ENCODE measurements around the gene TOR2A. TPM values are rescaled to one million over a fixed set of nuclear protein-coding genes. Genes with fewer than 3 reads are reported as not detected.

TOR2A gene
- total and polyA plus RNA-seq, 5 donors from 2014 or later, result 11.9 to 30.2 (median 23.2) TPM

- DNase-seq, result no peak
- peak overlapping the region; percentile 87 to 95 (median 93) for H3K4me3 Mint-ChIP-seq
- H3K27ac Mint-ChIP-seq, result peak overlapping the region; percentile 95 to 97 (median 95)
- H3K9me3 Mint-ChIP-seq, result no peaks in the 10 kb centered on the region
- Histone ChIP-seq H3K27ac (ENCODE audit: insufficient read depth, low read length, poor library complexity, severe bottlenecking) (peak overlapping the region; percentile 97), H3K36me3 (ENCODE audit: control insufficient read depth, insufficient read depth, low read length) (peaks cover 22% of the 10 kb centered on the region), H3K4me1 (ENCODE audit: control insufficient read depth, insufficient read depth, low read length, poor library complexity, severe bottlenecking) (peaks cover 77% of the 10 kb centered on the region), H3K4me3 (ENCODE audit: low read depth, low read length) (peak overlapping the region; percentile 24), H3K27me3 (ENCODE audit: control insufficient read depth, insufficient read depth, low read length) (no peaks in the 10 kb centered on the region), H3K9me3 (ENCODE audit: control insufficient read depth in 2 of 2, low read length in 2 of 2) (no peaks in the 10 kb centered on the region)
- peaks cover 17% of the 10 kb centered on the region for H3K36me3 Mint-ChIP-seq
- no peak for ATAC-seq (ENCODE audit: low read depth in 2 of 2)
- peaks cover 0 to 84% (median 39%) of the 10 kb centered on the region in 4 donors for H3K4me1 Mint-ChIP-seq
- no peaks in the 10 kb centered on the region for H3K27me3 Mint-ChIP-seq
Measured at GRCh38 chr9:127771570-127772189, 36.6 kb upstream of the TOR2A start.

GRCh38 chr9:127770905-127771569 lies 35.9 kb upstream of the TOR2A start:
- Histone ChIP-seq H3K27ac (ENCODE audit: insufficient read depth, low read length, poor library complexity, severe bottlenecking) (peak overlapping the region; percentile 97), H3K36me3 (ENCODE audit: control insufficient read depth, insufficient read depth, low read length) (peaks cover 26% of the 10 kb centered on the region), H3K27me3 (ENCODE audit: control insufficient read depth, insufficient read depth, low read length) (no peaks in the 10 kb centered on the region), H3K4me3 (ENCODE audit: low read depth, low read length) (peak overlapping the region; percentile 79), H3K4me1 (ENCODE audit: control insufficient read depth, insufficient read depth, low read length, poor library complexity, severe bottlenecking) (peaks cover 76% of the 10 kb centered on the region), H3K9me3 (ENCODE audit: control insufficient read depth in 2 of 2, low read length in 2 of 2) (no peaks in the 10 kb centered on the region)
- Mint-ChIP-seq H3K36me3 (peaks cover 24% of the 10 kb centered on the region), H3K27ac (peak overlapping the region; percentile 95 to 97 (median 95)), H3K9me3 (no peaks in the 10 kb centered on the region), H3K4me1 (peaks cover 0 to 84% (median 42%) of the 10 kb centered on the region in 4 donors), H3K27me3 (no peaks in the 10 kb centered on the region), H3K4me3 (peak overlapping the region; percentile 87 to 95 (median 93))
- DNase-seq (peak; percentile 91 to 98 (median 91)), ATAC-seq (ENCODE audit: low read depth in 2 of 2) (peak; percentile 88 to 89)

- no peaks in the 10 kb centered on the region for H3K27me3 ChIP-seq (ENCODE audit: control insufficient read depth, insufficient read depth, low read length)
- peaks cover 26% of the 10 kb centered on the region for H3K36me3 ChIP-seq (ENCODE audit: control insufficient read depth, insufficient read depth, low read length)
- H3K4me1 ChIP-seq (ENCODE audit: control insufficient read depth, insufficient read depth, low read length, poor library complexity, severe bottlenecking), result peaks cover 76% of the 10 kb centered on the region
- peak overlapping the region; percentile 97 for H3K27ac ChIP-seq (ENCODE audit: insufficient read depth, low read length, poor library complexity, severe bottlenecking)
- H3K9me3 Mint-ChIP-seq, result no peaks in the 10 kb centered on the region
- H3K4me3 ChIP-seq (ENCODE audit: low read depth, low read length), result peak overlapping the region; percentile 79
- H3K27ac Mint-ChIP-seq, result peak overlapping the region; percentile 95 to 97 (median 95)
- H3K4me1 Mint-ChIP-seq, result peaks cover 0 to 88% (median 45%) of the 10 kb centered on the region in 4 donors
- no peaks in the 10 kb centered on the region for H3K27me3 Mint-ChIP-seq
- peaks cover 27% of the 10 kb centered on the region for H3K36me3 Mint-ChIP-seq
- DNase-seq (no peak), ATAC-seq (ENCODE audit: low read depth in 2 of 2) (no peak)
- H3K4me3 Mint-ChIP-seq, result peak overlapping the region; percentile 87 to 95 (median 93)
- H3K9me3 ChIP-seq (ENCODE audit: control insufficient read depth in 2 of 2, low read length in 2 of 2), result no peaks in the 10 kb centered on the region
Measured at GRCh38 chr9:127770583-127770904, 35.5 kb upstream of the TOR2A start.

GRCh38 chr9:127769929-127770582 lies 35.0 kb upstream of the TOR2A start:
- Histone ChIP-seq H3K27ac (ENCODE audit: insufficient read depth, low read length, poor library complexity, severe bottlenecking) (peak overlapping the region; percentile 97), H3K27me3 (ENCODE audit: control insufficient read depth, insufficient read depth, low read length) (no peaks in the 10 kb centered on the region), H3K36me3 (ENCODE audit: control insufficient read depth, insufficient read depth, low read length) (peaks cover 26% of the 10 kb centered on the region), H3K9me3 (ENCODE audit: control insufficient read depth in 2 of 2, low read length in 2 of 2) (no peaks in the 10 kb centered on the region), H3K4me3 (ENCODE audit: low read depth, low read length) (peak overlapping the region; percentile 79), H3K4me1 (ENCODE audit: control insufficient read depth, insufficient read depth, low read length, poor library complexity, severe bottlenecking) (peaks cover 71% of the 10 kb centered on the region)
- Mint-ChIP-seq H3K36me3 (peaks cover 32% of the 10 kb centered on the region), H3K27me3 (no peaks in the 10 kb centered on the region), H3K9me3 (no peaks in the 10 kb centered on the region), H3K4me3 (peak overlapping the region; percentile 87 to 95 (median 93)), H3K27ac (peak overlapping the region; percentile 95 to 97 (median 95)), H3K4me1 (peaks cover 0 to 93% (median 48%) of the 10 kb centered on the region in 4 donors)
- no peak for ATAC-seq (ENCODE audit: low read depth in 2 of 2)
- no peak for DNase-seq

- Mint-ChIP-seq H3K9me3 (no peaks in the 10 kb centered on the region), H3K27me3 (no peaks in the 10 kb centered on the region), H3K27ac (peak overlapping the region; percentile 85 to 97 (median 95)), H3K36me3 (peaks cover 30% of the 10 kb centered on the region), H3K4me1 (peaks cover 0 to 96% (median 51%) of the 10 kb centered on the region in 4 donors), H3K4me3 (peak overlapping the region; percentile 40 to 83 (median 66))
- Histone ChIP-seq H3K4me3 (ENCODE audit: low read depth, low read length) (peak overlapping the region; percentile 22), H3K27ac (ENCODE audit: insufficient read depth, low read length, poor library complexity, severe bottlenecking) (peak overlapping the region; percentile 97), H3K27me3 (ENCODE audit: control insufficient read depth, insufficient read depth, low read length) (no peaks in the 10 kb centered on the region), H3K36me3 (ENCODE audit: control insufficient read depth, insufficient read depth, low read length) (peaks cover 20% of the 10 kb centered on the region), H3K4me1 (ENCODE audit: control insufficient read depth, insufficient read depth, low read length, poor library complexity, severe bottlenecking) (peaks cover 71% of the 10 kb centered on the region), H3K9me3 (ENCODE audit: control insufficient read depth in 2 of 2, low read length in 2 of 2) (no peaks in the 10 kb centered on the region)
- no peak for ATAC-seq (ENCODE audit: low read depth in 2 of 2)
- no peak for DNase-seq
Measured at GRCh38 chr9:127769101-127769500, 34.0 kb upstream of the TOR2A start.

- Mint-ChIP-seq H3K4me3 (peak overlapping the region; percentile 40 to 83 (median 66)), H3K9me3 (no peaks in the 10 kb centered on the region), H3K27ac (peak overlapping the region; percentile 85 to 97 (median 95)), H3K36me3 (peaks cover 27% of the 10 kb centered on the region), H3K27me3 (no peaks in the 10 kb centered on the region), H3K4me1 (peaks cover 2 to 96% (median 53%) of the 10 kb centered on the region in 4 donors)
- Histone ChIP-seq H3K4me3 (ENCODE audit: low read depth, low read length) (peak overlapping the region; percentile 22), H3K27me3 (ENCODE audit: control insufficient read depth, insufficient read depth, low read length) (no peaks in the 10 kb centered on the region), H3K36me3 (ENCODE audit: control insufficient read depth, insufficient read depth, low read length) (peaks cover 16% of the 10 kb centered on the region), H3K4me1 (ENCODE audit: control insufficient read depth, insufficient read depth, low read length, poor library complexity, severe bottlenecking) (peaks cover 67% of the 10 kb centered on the region), H3K9me3 (ENCODE audit: control insufficient read depth in 2 of 2, low read length in 2 of 2) (no peaks in the 10 kb centered on the region), H3K27ac (ENCODE audit: insufficient read depth, low read length, poor library complexity, severe bottlenecking) (peak overlapping the region; percentile 97)
- ATAC-seq (ENCODE audit: low read depth in 2 of 2), result no peak
- no peak for DNase-seq
Measured at GRCh38 chr9:127768698-127769097, 33.6 kb upstream of the TOR2A start.

- peak overlapping the region in 3 of 4 donors; percentile 80 to 89 (median 83) for H3K4me3 Mint-ChIP-seq
- Histone ChIP-seq H3K27ac (ENCODE audit: insufficient read depth, low read length, poor library complexity, severe bottlenecking) (peak overlapping the region; percentile 97), H3K4me1 (ENCODE audit: control insufficient read depth, insufficient read depth, low read length, poor library complexity, severe bottlenecking) (peaks cover 67% of the 10 kb centered on the region), H3K27me3 (ENCODE audit: control insufficient read depth, insufficient read depth, low read length) (no peaks in the 10 kb centered on the region), H3K4me3 (ENCODE audit: low read depth, low read length) (peak overlapping the region; percentile 71), H3K9me3 (ENCODE audit: control insufficient read depth in 2 of 2, low read length in 2 of 2) (no peaks in the 10 kb centered on the region), H3K36me3 (ENCODE audit: control insufficient read depth, insufficient read depth, low read length) (peaks cover 12% of the 10 kb centered on the region)
- DNase-seq (no peak), ATAC-seq (ENCODE audit: low read depth in 2 of 2) (no peak)
- peaks cover 9 to 97% (median 59%) of the 10 kb centered on the region in 4 donors for H3K4me1 Mint-ChIP-seq
- peak overlapping the region; percentile 95 to 97 (median 97) for H3K27ac Mint-ChIP-seq
- H3K9me3 Mint-ChIP-seq, result no peaks in the 10 kb centered on the region
- no peaks in the 10 kb centered on the region for H3K27me3 Mint-ChIP-seq
- peaks cover 30% of the 10 kb centered on the region for H3K36me3 Mint-ChIP-seq
Measured at GRCh38 chr9:127767909-127768331, 32.8 kb upstream of the TOR2A start.

All from CD4-positive, CD25-positive, alpha-beta regulatory T cell (primary cell).